Fibroblast of skin of abdomen (primary cell): ENCODE measurements around the gene ZCCHC17.
"Not testable (repeated sequence)": the region's sequence is repeated elsewhere in the genome, so short reads cannot be mapped to it uniquely, and the experiment has no call there.

Source experiments
- DNase-seq: peaks from one replicate; pipeline ENCODE4 v3.0.0-alpha.2; 2013

Gene ZCCHC17

DNA sequence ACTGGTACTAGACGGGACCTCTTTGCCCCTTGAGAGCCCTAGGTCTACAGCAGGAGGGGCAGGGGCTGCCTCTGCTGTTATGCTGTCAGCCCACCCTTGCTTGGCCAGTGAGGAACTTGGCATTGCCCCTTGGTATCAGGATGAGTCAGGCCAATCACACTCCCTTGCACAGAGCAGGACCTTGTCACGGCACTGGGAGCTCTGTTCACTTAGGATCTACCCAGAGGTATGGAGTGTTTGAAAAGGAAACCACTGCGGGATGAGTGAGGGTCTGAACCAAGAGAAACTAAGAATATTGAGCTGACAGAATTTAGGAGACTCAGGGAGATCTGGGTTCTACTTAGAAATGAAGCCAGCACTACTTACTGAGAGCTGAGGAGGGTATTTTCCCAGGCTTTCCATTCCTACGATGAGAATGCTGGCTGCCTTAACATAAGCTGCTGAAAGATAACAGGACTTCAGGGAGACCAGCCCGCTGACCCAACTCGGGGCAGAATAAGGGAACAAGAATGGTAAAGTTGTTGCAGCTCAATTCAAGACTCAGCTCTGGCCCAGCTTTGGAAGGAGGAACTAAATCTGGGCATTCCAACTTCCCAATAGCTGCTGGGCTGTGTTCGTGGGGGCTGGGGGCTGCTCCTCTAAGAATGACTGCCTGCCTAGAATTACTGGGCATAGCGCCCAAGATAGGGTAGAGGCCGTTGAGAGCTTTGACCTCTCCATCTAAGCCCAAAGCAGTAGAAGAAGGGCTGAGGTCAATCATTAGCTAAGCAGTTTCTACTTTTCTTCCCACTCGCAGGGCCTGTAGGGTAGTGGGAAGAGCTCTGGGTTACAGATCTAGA, 74.5 kb downstream of the ZCCHC17 start:
- DNase-seq: no peak

DNA sequence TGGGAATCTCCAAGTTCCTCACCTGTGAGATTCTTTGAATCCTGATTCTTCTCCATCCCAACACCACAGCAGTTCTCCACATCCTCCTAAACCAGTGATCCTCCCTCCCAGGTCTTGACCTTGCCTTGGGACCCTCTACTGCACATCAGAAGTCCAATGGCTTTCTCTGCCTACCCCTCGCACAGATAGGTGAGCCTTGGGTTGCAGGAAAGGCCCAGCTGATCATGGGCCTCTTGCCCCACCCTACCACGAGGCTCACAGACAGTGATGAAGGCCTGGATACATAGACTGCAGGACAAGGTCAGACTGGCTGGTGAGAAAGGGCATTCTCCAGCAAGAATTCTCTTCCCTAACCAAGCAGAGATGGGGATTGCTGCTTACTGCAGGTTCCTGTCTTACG, 75.2 kb downstream of the ZCCHC17 start:
- no peak for DNase-seq

DNA sequence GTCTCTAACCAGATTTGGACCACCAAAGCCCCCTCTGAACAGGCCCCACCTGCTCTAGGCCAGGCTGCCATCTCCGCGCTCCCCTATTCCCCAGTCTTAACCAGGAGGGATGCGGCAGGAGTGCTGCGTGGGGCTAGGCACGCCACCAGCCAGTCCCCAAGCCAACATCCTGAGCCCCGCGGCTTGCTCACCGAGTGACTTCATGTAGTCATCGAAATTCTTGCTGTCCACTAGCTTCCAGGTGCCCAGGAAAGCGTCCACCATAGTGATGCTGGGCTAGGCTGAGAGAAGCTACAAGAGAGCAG, 75.9 kb downstream of the ZCCHC17 start:
- DNase-seq: no peak

- DNase-seq: peak; percentile 41
Observed at GRCh38 chr1:31373056-31373896, 76.4 kb downstream of the ZCCHC17 start, which contains the start of gene FABP3. Gene FABP3 (minus strand): TSS chr1:31373076. CDS start chr1:31373014, 62 bp downstream.

DNA sequence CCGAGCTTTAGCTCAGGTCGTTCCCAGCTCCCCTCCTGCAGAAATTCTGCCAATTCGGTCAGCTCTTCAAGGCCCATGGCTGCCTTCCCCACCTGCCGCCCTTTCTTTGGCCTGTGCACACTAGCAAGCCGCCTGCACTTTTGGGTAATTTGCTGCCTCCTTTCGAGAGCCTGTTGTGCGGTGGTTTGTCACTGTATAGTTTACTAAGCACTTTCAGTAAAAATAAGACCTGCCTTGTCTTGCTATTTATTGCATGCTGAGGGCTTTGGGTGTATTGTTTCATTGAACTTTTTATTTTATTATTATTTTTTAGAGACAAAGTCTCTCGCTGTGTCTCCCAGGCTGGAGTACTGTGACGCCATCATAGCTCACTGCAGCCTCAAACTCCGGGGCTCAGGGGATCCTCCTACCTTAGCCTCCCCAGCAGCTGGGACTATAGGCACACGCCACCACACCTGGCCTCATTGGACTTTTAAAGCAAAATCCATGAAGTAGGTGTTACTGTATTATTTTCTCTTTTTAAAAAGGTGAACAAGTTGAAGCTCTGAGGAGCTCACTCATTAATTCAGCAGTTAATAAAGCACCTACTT, 77.2 kb downstream of the ZCCHC17 start:
- no peak for DNase-seq

DNA sequence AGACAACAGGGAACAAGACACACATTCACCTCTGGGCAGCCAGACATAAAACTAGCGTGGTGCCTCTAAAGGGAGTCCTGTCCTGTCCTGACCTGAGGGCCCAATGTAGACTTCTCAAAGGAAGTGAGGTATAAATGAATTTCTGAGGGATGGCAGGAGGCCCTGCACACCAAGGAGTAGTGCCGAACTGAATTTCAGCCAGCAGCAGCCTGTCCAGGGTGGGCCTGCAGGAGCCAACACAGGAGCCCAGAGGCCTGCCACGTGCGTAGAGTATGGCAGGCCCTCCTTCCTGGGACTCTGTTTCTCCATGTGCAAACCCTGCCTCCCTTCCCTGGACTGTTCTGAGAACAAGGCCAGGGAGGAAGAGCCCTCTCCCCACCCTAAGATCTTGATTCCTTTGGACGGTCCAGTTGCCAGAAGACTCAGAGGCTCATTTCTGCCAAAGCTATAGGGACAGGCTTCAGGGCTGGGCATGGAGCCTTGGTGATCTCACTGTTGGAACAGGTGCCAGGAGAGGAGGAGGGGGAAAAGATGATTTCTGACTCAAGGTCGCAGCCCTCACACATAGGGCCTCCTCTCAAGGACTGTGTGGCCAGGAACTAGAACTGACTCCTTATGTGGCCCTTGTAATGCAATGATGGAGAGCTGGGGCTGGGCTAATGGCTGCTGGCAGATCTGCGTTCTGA, 77.8 kb downstream of the ZCCHC17 start:
- DNase-seq: peak; percentile 22

GRCh38 chr1:31376375-31377134, 79.7 kb downstream of the ZCCHC17 start:
- peak; percentile 95 for DNase-seq

GRCh38 chr1:31377364-31377863, 80.6 kb downstream of the ZCCHC17 start:
- no peak for DNase-seq

- no peak for DNase-seq
Observed at GRCh38 chr1:31378001-31378400, 81.2 kb downstream of the ZCCHC17 start.

GRCh38 chr1:31380181-31380580, 83.3 kb downstream of the ZCCHC17 start:
- no peak for DNase-seq

DNA sequence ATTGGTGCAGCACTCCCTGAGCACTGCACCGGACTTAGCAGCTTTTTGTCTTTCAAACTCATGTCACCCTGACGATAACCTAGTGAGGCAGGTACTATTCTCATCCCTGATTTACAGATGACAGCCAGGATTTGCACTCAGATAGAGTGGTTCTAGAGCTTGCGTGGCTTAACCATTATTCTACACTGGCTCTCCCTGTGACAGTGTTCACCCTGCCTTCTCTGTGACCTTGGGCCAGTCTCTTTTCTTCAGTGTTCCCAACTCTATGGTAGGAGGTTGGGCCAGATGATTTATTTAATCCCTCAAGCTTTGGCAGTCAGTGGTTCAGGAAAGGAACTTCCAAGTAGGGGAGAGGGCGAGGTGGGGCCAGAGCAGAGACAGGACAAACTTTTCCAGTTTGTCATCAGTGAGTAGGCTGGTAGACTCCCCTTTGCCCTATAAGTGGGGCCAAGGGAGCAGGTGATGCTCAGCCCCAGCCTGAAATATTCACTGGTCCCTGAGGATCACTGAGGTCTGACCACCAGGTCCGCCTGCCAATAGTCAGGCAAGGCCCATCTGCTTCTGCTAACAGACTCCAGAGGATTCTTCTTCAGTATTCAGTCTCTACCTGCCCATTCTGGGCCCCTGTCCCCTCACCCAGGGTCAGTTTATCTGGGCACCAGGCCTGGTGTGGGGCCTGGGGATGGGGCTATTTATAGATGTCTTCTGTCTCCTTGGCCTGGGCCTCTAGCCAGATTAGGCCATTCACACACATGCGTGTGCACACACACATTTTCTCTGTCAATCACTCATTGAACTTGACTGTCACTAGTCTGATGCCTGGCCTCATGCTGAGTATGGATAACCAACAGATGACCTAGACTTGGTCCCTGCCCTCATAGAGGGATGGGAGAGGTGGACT, 84.8 kb downstream of the ZCCHC17 start:
- no peak for DNase-seq

DNA sequence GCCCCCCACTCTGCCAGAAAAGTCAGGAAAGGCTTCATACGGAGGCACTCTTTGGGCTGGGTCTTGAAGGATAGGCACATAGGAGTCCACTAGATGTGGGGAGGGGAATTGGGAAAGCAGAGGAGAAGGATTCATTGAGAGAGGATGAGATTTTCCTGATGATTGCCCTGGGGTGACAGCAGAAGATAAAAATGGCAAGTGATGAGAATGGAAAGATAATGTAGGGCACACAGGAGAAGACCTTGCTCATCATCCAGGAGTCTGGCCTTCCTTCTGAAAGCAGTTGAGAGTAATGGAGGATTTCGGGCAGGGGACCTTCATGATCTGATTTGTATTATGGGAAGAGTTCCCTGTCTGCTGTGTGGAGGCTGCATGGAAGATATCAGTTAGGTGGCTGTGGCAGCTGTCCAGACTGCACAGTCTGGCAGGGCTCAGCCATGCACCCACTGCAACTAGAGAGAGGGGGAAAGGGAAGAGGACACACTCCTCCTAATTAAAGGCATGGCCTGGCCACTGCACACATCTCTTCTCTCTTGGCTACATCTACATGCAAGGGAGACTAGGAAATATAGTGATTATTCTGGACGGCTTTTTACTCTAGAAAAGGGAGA, 85.7 kb downstream of the ZCCHC17 start:
- DNase-seq: no peak

DNA sequence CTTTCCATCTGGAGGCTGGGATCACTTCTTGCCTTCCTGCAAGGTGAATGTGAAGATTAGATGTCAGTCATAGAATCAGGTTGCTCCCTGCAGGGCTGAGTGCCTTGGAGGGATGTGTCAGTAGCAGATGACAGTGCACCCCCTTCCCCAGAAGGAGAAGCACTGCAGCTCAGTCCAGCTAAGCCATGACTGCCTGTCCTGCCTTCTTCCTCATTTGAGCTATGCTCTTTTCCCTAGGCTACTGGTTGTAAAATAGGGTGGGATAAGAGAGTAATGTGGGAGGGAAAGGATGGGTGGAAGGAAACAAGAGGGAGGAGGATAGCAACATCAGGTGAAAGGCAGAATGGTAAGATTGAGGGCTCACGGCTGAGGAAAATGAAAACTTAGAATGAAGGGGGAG, 87.1 kb downstream of the ZCCHC17 start:
- no peak for DNase-seq

DNA sequence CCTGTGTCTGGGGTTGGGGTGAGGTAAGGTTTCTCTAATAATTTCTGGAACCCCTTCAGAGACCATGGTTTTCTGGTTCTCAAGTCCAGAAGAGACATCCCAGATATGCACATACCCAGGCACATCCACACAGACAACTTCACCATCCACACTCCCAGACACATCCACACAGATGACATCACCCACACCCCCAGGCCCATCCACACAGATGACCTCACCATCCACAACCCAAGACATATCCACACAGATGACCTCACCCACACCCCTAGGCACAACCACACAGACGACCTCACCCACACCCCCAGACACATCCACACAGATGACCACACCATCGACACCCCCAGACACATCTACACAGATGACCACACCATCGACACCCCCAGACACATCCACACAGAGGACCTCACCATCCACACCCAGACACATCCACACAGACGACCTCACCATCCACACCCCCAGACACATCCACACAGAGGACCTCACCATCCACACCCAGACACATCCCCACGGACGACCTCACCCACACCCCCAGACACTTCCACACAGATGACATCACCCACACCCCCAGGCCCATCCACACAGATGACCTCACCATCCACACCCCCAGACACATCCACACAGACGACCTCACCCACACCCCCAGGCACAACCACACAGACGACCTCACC, 89.9 kb downstream of the ZCCHC17 start:
- DNase-seq: not testable (repeated sequence)

DNA sequence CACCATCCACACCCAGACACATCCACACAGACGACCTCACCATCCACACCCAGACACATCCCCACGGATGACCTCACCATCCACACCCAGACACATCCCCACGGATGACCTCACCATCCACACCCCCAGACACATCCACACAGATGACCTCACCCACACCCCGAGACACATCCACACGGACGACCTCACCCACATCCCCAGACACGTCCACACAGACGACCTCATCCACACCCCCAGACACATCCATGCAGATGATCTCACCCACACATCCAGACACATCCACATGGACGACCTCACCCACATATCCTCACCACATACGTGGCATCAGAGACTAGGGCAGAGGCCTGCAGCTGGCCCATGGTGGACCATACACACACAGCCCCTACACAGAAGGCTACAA, 90.8 kb downstream of the ZCCHC17 start:
- DNase-seq: no peak

DNA sequence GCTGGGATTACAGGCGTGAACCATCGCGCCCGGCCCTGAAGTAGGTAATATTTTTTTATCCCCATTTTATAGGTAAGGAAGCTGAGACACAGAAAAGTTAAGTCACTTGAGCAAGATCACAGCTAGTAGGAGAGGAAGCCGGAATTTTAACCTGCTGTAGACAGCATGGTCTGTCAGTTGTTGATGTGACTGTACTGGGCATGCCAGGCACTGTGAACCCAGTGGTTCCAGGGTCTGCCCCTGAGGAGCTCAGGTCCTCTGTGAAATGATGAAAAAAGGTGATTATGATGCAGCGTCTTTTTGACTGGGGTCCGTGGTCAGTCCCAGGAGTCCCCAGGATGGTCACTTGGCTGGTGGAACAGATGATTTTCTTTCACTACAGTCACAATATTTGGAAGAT, 92.8 kb downstream of the ZCCHC17 start:
- DNase-seq: no peak

- no peak for DNase-seq
Observed at GRCh38 chr1:31390071-31390470, 93.2 kb downstream of the ZCCHC17 start.

DNA sequence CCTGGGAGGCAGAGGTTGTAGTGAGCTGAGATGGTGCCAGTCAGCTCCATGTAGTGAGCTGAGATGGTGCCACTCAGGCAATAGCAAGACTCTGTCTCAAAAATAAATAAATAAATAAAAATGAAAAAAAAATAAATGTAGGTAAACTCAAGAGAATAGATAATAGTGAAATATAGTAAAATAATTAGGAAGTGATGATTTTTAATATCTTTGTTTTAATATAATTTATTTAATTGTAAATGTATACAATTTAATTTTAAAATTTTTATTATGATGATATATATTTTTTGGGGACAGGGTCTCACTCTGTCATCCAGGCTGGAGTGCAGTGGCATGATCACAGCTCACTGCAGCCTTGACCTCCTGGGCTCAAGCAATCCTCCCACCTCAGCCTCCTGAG, 96.6 kb downstream of the ZCCHC17 start:
- no peak for DNase-seq

- peak; percentile 67 for DNase-seq
Observed at GRCh38 chr1:31394584-31395193, 97.9 kb downstream of the ZCCHC17 start.
